HG03432 (cell line): ENCODE data around the gene CEP135.
A peak's percentile ranks its signal among the peaks of the same experiment; 100 is the strongest.
"Not testable (repeated sequence)": the region's sequence is repeated elsewhere in the genome, so short reads cannot be mapped to it uniquely, and the experiment has no call there.

Experiments used
- ATAC-seq: cut with Tn5 transposase; IDR thresholded peaks from one replicate; pipeline ENCODE4 v1.9.1; 2021; ENCODE audit warnings: mild to moderate bottlenecking, moderate library complexity; ENCODE audit not compliant: unreplicated experiment

The CEP135 gene

DNA sequence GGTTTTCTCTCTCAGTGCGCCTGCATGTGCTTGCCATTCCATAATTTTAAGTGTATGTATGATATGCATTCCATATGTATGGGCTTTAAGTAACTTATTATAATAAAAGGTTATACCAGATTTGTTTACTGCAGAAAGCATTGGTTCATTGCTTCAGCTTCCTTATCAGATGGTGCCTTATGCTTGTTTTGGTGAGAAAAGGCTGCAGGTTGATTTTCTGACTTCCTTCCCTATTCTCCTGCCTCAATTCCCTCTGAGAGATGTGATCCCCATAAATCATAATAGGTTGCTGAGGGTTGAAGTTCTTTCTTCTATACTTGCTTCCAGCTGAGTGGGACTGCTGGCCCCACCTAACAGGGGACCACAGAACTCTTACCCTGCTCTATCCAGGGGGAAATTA is 10.3 kb upstream of the CEP135 start:
- no peak for ATAC-seq

DNA sequence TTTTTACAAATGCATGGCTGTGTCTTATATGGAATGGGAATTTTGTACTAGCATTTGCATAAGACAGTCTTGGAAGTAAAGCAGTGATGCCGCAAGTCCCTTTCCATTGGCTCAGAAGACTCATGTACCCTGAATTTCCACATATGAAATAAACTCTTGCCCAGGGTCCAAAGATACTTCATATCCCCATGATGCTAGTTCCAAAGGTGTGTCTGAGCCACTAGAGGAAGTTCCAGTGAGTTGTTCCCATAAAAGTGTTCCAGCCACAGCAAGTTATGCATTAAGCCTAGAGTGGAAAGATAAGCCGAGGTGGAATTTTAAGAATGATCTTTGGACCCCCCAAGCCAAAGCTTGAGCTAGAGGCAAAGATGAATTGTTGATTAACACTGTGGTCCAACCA is 9.3 kb upstream of the CEP135 start:
- ATAC-seq, result no peak

DNA sequence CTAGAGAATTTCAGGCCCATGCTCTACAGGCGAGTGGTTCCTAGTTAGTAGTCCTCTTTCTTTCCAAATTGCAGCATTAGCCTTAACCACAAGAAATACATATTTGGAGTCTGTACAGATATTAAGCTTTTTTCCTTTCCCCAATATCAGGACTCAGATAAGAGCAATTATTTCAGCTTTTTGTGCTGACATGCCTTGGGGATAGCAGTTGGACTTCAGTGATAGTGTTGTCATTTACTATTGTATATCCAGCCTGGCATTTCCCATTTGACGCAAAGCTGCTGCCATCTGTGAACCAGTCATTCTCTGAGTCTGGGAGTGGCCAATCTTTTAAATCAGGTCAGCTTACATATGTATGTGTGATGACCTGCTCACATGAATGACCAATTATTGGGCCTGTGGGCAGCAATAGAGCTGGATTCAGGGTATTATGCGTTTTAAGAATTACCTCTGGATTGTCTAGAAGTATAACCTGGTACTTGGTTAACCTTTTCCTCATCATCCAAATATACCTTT is 6.8 kb upstream of the CEP135 start:
- ATAC-seq, result no peak

DNA sequence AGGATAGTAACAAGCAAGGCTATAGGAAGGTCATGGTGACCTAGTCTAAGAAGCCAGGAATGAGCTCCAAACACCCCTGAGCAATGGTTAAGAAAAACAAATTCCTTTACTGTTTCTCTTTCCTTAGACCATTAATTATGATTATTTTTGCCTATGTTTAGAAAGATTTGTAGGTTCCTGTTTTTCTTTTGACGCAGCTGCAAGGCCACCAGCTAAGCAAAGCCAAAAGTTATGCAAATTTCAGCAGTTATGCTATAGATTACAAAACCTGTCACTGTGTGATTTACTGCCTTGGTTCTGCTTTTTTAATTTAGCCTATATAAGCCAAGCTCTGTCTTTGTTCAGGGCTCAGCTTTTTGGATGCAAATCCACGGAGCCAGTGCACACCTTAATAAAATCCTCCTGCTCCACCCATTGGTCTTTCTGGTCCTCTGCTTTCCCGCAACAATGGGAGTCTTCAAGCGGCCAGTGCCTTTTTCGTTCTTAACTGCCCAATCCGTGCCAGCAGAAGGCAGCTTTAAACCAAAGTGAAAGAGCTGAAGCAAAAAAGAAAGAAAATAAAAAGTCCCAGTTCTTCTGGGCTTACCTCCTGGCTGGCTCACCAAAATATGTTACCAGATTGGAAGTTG is 1.4 kb upstream of the CEP135 start:
- peak; percentile 23 for ATAC-seq

DNA sequence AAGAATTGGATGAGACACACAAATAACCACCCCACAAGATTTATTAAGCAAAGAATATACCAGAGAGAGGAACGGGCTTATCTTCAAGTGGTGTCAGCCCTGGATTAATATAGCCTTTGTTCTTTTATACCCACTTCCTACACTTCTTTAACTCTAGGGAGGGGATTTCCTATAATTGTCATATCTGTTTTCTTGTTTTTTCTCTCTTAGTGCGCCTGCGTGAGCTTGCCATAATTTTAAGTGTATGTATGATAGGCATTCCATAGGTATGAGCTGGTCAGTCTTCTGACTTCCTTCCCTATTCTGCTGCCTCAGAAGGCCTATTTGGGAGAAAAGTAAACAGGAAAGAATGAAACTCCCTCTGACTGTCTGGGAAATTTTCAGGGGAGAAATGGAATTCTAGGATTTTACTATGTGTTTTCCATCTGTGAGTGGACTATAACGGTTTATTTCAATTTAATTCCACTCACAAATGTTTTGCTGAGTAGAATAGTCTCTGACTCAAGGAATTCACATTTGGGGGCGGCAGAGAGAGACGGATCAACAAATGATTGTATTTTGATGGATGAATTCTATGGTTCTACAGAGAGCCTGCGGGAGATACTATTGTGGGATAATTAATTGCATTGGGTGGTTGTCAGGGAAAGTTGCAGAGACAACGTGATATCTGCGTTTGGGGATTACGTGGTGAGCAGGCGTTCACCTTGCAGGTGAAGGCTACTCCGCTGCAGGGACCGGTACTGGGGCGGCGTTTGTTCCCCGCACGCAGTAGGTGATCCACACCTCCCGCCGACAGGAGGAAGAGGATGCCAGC is 626 bp upstream of the CEP135 start:
- ATAC-seq, result peak; percentile 21

DNA sequence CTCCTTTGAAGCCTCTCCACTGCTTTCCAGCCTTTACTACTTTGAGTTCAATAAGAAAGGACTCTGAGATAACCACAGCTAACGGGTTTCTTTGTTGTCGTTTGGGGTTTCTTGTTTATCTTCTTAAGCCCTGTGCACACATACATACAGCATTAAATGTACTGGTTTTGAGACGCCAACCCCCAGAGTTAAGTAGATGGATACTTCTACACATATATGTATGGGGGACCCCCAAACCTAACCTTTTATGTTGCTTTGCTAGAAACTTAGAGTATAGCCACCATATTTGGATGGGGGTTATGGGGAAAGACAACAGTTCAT is 697 bp downstream of the CEP135 start:
- no peak for ATAC-seq

DNA sequence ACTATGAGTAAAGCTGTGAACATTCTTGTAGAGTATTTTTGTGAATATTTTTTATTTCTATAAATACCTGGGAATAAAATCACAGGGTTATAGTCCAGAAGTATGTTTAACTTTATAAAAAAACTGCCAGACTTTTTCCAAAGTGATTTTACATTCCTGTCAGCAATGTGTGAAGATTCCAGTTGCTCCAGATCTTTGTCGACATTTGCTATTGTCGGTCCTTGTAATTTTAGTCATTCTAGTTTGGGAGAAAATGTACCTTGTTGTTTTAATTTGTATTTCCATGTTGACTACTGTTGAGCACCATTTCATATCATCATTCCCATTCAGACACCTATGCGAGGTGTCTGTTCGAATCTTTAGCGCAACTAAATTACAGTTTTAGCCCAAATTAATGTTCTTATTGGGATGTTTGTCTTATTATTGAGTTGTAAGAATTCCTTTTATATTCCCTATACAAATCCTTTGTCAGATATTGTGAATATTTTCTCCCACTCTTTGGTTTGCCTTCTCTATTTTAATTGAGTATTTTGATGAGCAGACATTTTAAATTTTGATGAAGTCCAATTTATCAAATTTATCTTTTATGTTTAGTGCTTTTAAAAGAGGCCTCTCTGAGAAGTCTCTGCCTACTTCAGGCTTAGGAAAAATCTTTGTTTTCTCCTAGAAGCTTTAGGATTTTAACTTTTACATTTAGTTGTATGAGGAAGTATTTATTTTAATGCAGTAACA is 2.6 kb downstream of the CEP135 start:
- ATAC-seq, result no peak

DNA sequence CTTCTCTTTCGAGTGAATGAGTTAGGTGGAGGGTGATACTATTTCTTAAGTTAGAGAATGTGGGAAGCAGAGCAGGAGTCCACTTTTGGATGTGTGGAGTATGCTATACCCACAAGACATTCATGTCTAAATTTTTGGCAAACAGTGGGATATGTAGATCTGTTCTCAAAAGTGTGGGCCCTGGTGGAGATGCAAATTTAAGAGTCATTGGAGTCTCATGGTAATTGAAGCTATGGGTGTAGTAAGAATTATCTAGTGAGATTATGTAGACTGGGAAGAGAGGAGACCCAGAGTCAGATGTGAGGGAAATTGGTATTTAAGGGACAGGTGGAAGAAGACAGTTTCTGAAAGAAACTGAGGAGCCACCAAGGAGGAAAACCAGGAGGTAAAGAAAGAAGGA is 7.0 kb downstream of the CEP135 start:
- ATAC-seq, result no peak

DNA sequence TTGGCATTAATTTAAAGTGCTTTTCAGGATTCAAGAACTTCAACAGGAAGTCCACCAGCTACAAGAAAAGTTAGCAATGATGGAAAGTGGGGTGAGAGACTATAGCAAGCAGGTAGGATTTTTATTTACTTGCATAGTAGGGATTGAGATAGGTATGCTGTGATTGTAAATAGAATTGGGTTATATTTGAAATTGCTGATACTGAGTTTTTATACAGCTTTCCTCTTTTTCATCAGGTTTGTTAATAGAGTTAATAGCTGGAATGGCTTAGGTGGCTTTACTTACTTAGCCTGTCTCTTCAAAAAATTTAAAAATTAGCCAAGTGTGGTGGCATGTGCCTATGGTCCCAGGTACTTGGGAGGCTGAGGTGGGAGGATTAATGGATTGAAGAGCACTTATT is 10.9 kb downstream of the CEP135 start:
- no peak for ATAC-seq

DNA sequence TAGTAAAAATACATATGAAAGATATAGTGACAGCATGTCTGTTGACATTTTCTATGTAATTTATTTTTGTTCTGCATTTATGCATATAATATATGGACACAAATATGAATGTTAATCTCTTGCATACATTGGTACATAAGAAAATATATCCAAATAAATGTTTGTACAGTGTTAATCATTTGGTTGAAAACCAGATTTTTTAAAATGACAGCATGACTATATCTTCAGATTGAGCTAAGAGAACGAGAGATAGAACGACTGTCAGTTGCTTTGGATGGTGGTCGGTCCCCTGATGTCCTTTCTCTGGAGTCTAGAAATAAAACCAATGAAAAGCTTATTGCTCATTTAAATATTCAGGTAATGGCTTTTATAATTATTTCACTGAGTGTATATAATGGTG is 15.3 kb downstream of the CEP135 start:
- no peak for ATAC-seq

DNA sequence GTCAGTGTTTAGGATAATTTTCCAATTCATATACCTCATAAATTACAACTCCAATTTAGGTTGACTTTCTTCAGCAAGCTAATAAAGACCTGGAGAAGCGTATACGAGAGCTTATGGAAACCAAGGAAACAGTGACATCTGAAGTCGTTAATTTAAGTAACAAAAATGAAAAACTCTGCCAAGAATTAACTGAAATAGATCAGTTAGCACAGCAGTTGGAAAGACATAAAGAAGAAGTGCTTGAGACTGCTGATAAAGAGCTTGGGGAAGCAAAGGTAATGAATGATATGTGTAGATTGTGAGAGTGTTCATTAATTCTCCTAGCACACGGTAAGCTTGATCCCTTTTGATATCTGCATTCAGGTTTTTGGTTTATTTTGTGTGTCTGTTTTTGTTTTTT is 16.8 kb downstream of the CEP135 start:
- no peak for ATAC-seq

DNA sequence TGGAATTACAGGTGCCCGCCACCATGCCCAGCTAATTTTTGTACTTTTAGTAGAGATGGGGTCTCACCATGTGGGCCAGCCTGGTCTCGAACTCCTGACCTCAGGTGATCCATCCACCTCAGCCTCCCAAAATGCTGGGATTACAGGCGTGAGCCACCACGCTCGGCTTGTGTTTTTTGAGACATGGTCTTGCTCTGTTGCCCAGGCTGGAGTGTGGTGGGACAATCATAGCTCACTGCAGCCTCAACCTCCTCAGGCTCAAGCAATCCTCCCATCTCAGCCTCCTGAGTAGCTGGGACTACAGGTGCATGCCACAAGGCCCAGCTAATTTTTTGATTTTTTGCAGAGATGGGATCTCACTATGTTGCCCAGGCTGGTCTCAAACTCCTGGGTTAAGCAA is 17.6 kb downstream of the CEP135 start:
- not testable (repeated sequence) for ATAC-seq

DNA sequence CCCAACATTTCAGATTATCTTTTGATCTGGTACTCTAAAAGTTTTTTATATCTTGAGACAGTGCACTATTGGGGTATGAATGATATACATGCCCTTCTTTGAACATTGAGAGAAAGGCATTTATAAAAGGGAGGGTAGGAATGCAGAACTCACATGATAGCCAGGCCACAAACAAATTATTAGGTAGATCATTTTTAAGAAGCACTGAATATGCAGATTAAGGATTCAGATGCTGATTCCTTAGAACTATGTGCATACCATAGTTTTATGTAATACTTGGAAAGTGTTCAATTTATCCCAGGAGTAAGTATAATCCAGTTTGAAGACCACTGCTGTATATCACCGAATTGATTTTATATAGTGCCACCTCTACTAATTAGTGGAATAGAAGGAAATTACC is 18.6 kb downstream of the CEP135 start:
- ATAC-seq, result no peak

DNA sequence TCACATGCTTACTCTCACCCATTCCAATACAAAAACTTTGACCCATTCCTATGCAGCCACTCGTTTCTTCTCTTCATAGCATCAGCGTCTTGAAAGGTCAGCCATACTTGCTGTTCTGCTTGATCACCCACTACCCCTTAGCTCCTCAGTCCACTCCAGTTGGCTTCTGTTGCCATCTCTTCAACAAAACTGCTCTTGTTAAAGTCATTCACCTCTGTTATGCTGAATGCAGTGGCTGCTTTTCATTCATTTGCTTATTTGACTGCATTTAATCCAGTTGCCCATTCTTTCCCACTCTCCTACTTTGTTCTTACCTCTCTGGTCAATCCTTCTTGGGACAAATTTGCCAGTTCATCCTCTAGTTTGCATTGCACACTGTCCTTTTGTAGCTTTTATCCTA is 24.9 kb downstream of the CEP135 start:
- no peak for ATAC-seq

DNA sequence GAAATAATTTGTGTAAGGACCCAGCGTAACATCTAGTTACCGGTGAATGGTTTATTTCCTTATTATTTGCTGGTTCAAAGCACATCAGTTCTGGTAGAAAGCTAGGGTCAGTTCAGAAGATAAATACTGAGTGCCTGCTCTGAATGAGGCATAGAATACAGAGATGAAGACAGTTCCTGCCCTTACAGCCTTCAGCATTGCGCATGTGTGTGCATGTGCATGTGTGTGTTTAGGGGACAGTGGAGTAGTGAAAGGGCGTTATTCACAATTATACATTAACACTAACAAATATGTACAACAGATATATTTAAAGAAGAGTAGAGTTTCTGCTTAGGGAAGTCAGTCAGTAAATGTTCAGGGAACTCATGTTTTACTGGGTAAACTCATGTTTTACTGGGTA is 29.1 kb downstream of the CEP135 start:
- no peak for ATAC-seq

DNA sequence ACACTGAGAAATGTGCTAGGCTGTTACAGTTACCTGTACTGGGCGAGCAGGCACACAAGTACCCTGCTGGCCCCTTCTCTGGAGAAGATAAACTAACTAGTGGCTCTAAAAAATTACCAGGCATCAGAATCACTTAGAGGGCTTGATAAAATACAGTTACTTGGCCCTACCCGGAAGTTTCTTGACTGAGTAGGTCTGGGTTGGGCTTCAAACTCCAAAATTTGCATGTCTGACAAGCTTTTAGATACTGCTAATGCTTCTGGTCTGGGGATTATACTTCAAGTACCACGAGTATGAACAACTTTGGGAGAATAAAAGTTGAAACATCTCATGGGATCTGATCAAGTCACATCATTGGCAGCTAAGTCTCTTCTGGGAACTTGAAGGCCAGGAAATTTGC is 30.8 kb downstream of the CEP135 start:
- ATAC-seq, result peak; percentile 53

DNA sequence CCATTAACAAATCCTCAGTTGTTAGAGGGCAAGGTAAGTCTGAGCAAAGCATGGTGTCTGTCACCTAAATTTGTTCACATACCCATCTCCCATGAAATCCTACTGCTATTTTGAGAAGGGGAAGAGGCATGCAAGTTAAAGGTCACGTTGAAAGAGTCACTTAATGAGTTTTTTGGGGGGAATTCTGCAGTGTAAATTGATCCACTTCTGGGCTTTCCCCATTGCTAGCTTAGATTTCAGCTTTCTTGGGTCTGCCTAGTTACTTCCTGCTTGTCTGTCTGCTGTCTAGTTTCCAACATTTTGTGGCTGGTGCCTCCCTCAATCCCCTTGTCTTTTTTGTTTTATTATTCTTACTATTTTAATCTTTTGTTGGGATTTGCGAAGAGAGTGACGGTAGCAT is 32.0 kb downstream of the CEP135 start:
- peak; percentile 60 for ATAC-seq

DNA sequence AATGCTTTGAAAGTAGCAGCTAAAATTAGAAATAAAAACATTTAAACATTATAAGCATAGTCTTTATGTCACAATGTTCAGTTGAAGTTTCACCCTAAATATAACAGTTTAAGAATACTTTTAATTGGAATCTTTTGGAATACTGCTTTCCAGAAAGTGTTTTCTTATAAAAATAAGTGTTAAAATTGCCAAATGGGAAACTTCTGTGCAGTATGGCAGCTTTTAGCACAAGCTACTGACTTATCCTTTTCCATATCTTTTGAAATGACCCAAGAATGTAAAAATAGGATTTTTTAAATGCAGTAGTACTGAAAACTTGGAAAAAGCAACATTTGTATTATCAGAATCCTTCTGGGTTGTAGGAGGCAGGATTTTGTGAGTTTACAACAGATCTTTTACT is 34.2 kb downstream of the CEP135 start:
- no peak for ATAC-seq

DNA sequence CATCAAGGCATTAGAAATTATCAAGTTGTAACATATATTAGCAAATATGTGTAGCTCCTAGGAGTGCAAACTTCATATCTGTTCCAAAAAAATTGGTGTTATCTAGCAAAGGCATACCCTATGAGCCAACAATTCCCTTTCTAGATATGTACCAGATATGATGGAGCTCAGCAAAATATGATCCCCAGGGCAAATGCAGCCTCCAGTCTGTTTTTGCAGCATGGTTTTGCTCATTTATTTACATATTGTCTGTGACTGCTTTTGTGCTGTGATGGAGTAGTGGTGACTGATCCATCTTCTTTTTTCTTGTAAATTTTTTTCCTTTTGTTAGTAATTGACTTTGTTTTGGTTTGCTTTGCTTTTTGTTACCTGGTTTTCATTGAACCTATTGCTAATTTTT is 41.0 kb downstream of the CEP135 start:
- ATAC-seq, result no peak

DNA sequence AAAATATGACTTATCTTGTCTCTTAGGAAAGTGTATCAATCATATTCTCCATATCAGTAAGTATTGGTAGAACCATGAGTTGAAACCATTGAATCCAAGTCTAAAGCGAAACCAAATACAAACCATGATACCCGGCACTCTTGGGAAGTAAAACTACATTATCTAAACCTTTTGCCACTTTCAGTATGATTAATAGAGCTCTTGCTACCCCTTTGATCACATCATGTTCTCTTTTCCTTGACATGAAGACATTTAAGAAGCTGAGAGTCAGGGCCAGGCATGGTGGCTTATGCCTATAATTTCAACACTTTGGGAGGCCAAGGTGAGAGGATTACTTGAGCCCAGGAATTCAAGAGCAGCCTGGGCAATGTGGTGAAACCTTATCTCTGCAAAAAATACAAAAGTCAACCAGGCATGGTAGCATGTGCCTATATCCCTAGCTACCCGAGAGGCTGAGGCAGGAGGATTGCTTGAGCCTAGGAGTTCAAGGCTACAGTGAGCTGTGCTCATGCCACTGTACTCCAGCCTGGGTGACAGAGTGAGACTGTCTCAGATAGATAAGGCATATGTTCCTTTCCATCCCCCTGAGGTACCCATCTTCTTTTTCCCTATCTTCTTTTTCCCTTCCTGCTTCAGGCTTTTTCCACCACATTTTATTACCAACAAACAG is 45.4 kb downstream of the CEP135 start:
- peak; percentile 92 for ATAC-seq

DNA sequence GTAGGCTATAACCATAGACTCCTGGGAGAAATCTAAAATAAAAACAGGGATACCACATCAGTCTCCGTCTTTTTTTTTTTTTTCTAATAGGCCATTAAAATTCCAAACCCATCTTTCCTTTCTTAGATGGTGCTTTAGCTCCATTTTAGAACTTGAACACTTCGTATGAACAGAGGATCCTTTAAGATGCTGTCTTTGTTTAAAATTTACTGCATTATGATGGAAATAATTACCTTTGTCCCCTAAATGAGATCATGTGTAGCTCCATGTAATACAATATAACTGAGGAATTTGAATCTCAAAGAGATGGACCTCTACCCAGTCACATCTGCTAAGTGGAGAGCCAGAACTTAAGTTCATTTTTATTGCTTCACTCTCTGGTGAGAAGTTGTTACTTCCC is 47.9 kb downstream of the CEP135 start:
- no peak for ATAC-seq
